GM13977 (cell line): ENCODE measurements around the gene SKI.

Experiments
- DNase-seq: peaks from one replicate; pipeline ENCODE4 v3.0.0; 2012; ENCODE audit warnings: low spot score
- CTCF ChIP-seq: IDR thresholded peaks from 2 replicates; pipeline ENCODE4 v1.5.1; 2012; ENCODE audit warnings: mild to moderate bottlenecking, control low read depth; ENCODE audit not compliant: insufficient read depth; ENCODE audit errors: extremely low read depth, missing control alignments
- in situ Hi-C: fragments of 300-500 bp; cut with MboI; formaldehyde crosslinking; loops from one replicate; pipeline ENCODE4 v1.12.0; 2022; ENCODE audit warnings: low sequenced_read_pairs, low pct_unique_long_range_greater_than_20kb, mixed read lengths, inconsistent platforms; ENCODE audit not compliant: unreplicated experiment

Gene SKI

GRCh38 chr1:2228157-2228594 is at the start of gene SKI:
Gene SKI, plus strand, starts transcription at chr1:2228319. Its CDS starts 448 bp downstream, at chr1:2228767.
- in situ Hi-C loops = no loop called here
- TF ChIP-seq CTCF = no peak
- no peak for DNase-seq

DNA sequence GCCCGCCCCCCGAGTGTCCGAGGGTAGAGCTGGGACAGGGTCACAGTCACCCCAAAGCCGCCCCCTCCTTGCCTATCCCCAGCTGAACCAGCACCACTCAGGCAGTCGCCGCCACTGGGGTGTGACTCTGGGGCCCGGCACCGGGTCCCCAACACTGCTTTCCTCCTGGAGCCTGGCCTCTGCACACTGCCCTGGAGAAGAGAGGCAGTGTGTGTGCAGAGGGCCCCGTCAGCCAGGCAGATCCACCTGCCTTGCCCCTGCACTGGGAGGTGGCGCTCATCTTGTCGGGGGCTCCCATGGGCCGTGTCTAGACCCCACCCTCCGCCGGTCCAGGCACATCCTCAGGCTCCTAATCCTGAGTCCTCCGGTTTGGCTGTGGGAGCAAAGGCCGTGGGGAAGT is 49.2 kb upstream of the SKI start:
- TF ChIP-seq CTCF = no peak
- in situ Hi-C loops = loop anchor here (25.0 kb wide), 1 partner anchor 358 kb away; the partner anchor contains the start of genes HES5 and PANK4
- no peak for DNase-seq

GRCh38 chr1:2179283-2180013 is 48.7 kb upstream of the SKI start:
- DNase-seq = no peak
- in situ Hi-C loops = loop anchor here (25.0 kb wide), 1 partner anchor 358 kb away; the partner anchor contains the start of genes HES5 and PANK4
- no peak for TF ChIP-seq CTCF

- no peak for TF ChIP-seq CTCF
- no peak for DNase-seq
- in situ Hi-C loops = loop anchor here (25.0 kb wide), 1 partner anchor 357 kb away; the partner anchor contains the start of genes HES5 and PANK4
Observed at GRCh38 chr1:2180297-2181245, 47.5 kb upstream of the SKI start.

GRCh38 chr1:2181271-2181670 is 46.8 kb upstream of the SKI start:
- in situ Hi-C loops = loop anchor here (25.0 kb wide), 1 partner anchor 356 kb away; the partner anchor contains the start of genes HES5 and PANK4
- no peak for DNase-seq
- no peak for TF ChIP-seq CTCF

GRCh38 chr1:2181752-2182151 is 46.4 kb upstream of the SKI start:
- no peak for TF ChIP-seq CTCF
- in situ Hi-C loops = loop anchor here (25.0 kb wide), 1 partner anchor 356 kb away; the partner anchor contains the start of genes HES5 and PANK4
- DNase-seq = no peak
